ENCODE measurements around the gene PLEKHA3.
"Not testable (repeated sequence)": the region's sequence is repeated elsewhere in the genome, so short reads cannot be mapped to it uniquely, and the experiment has no call there.

The PLEKHA3 gene

DNA sequence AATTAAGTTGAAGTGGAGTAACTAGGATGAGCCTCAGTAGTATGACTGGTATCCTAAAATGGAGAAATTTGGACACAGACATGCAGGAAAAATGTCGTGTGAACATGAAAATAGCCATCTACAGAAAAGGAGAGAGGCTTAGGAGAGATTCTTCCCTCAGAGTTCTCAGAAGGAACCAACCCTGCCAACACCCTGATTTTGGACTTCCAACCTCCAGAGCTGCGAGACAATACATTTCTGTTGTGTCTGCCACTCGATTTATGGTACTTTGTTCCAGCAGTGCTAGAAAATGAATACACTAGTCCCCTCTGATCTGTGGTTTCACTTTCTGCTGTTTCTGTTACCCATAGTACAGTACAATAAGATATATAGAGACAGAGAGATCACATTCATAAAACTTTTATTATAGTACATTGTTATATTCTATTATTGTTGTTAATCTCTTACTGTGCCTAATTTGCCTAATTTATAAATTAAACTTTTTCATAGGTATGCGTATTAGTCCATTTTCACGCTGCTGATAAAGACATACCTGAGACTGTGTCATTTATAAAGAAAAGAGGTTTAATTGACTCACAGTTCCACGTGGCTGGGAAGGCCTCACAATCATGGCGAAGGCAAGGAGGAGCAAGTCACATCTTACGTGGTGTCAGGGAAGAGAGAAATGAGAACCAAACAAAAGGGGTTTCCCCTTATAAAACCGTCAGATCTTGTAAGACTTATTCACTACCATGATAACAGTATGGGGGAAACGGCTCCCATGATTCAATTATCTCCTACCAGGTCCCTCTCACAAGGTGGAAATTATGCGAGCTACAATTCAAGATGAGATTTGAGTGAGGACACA lies 41.3 kb downstream of the PLEKHA3 start:
- no peaks in the 10 kb centered on the region for H3K27me3 ChIP-seq
- H3K27ac ChIP-seq: no peak overlapping the region
- peaks cover 24% of the 10 kb centered on the region for H3K36me3 ChIP-seq
- H3K9ac ChIP-seq: no peak overlapping the region
- H3K4me3 ChIP-seq: no peak overlapping the region
- no peaks in the 10 kb centered on the region for H3K9me3 ChIP-seq
- no peak overlapping the region for H3K4me2 ChIP-seq
- H3K4me1 ChIP-seq: no peaks in the 10 kb centered on the region
- no peak for TF ChIP-seq Cebpa-rat (IDR thresholded peaks at IDR 0.05)
- H4K20me1 ChIP-seq: no peaks in the 10 kb centered on the region

DNA sequence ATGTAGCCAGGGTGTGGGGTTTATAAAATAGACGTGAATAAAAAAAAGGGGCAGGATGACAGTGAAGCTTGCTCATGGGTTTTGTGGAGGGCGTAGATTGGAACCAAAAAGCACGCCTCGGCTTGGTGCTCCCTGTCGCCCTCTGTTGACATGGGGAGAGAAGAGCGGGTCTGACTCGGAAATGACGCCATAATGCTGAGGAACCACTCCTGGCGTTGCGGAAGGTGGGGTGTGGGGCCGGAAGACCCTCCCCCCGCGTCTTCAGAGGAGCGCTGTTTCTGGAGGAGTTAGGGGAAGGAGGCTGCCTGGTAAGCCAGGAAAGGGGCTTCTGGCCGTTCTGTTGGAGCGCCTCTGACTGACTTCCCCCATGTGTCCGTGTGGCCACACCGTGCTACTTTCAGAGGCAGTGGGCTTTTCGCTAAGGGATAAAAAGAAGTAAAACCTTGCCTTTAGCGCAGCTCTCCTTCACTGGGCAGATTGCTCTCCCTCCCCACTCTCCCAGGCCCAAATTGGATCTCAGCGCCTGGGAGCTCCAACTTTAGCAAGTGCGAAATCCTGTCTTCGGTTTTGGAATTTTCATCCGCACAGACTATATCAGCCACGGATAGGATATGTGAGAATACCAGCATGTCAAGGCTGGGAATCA lies 42.8 kb downstream of the PLEKHA3 start:
- Histone ChIP-seq H3K9me3 (no peaks in the 10 kb centered on the region), H3K4me2 (peak overlapping the region; percentile 78), H3K36me3 (peaks cover 9% of the 10 kb centered on the region), H3K9ac (peak overlapping the region; percentile 77), H3K4me3 (peak overlapping the region; percentile 71), H3K27ac (peak overlapping the region; percentile 35; the same call in 1 of the 2 replicates), H3K27me3 (no peaks in the 10 kb centered on the region), H3K4me1 (no peaks in the 10 kb centered on the region), H4K20me1 (no peaks in the 10 kb centered on the region)
- TF ChIP-seq Cebpa-rat (IDR thresholded peaks at IDR 0.05): no peak

DNA sequence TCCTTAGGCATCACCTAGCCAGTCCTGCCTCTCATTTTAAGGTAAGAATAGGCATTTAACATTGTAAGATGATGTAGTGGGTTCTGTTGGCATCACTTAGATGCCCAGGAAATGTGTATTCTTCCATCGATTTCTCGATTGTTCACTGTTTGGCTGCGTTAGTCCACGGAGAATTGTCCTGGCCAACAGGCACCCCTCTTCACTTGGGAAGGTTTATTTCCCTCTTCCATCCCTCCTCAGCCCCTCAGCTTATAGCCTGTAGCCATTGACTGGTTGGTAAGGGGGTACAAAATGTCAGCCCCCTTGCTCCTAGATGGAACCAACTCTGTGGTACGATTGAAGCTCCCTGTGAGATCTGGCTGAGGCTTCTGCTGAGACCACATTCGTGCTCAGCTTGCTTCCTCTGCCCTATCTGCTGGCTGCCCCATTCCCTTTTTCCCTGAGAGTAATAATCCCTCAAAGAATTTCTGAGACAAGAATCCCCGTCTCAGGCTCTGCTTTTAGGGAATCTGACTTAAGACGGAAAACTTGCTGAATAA lies 43.4 kb downstream of the PLEKHA3 start:
- peak overlapping the region; percentile 71 for H3K4me3 ChIP-seq
- H3K36me3 ChIP-seq: peaks cover 3% of the 10 kb centered on the region
- no peaks in the 10 kb centered on the region for H4K20me1 ChIP-seq
- H3K4me1 ChIP-seq: no peaks in the 10 kb centered on the region
- TF ChIP-seq Cebpa-rat (IDR thresholded peaks at IDR 0.05): no peak
- H3K9me3 ChIP-seq: no peaks in the 10 kb centered on the region
- peak overlapping the region; percentile 35; the same call in 1 of the 2 replicates for H3K27ac ChIP-seq
- H3K9ac ChIP-seq: peak overlapping the region; percentile 77
- H3K27me3 ChIP-seq: no peaks in the 10 kb centered on the region
- H3K4me2 ChIP-seq: peak overlapping the region; percentile 78

DNA sequence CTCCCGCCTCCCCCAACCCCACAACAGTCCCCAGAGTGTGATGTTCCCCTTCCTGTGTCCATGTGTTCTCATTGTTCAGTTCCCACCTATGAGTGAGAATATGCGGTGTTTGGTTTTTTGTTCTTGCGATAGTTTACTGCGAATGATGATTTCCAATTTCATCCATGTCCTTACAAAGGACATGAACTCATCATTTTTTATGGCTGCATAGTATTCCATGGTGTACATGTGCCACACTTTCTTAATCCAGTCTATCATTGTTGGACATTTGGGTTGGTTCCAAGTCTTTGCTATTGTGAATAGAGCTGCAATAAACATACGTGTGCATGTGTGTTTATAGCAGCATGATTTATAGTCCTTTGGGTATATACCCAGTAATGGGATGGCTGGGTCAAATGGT lies 44.8 kb downstream of the PLEKHA3 start:
- H3K4me1 ChIP-seq, H3K36me3 ChIP-seq, H3K9ac ChIP-seq, H3K27ac ChIP-seq, H4K20me1 ChIP-seq, H3K4me3 ChIP-seq, H3K27me3 ChIP-seq, H3K4me2 ChIP-seq, H3K9me3 ChIP-seq: not testable (repeated sequence)

DNA sequence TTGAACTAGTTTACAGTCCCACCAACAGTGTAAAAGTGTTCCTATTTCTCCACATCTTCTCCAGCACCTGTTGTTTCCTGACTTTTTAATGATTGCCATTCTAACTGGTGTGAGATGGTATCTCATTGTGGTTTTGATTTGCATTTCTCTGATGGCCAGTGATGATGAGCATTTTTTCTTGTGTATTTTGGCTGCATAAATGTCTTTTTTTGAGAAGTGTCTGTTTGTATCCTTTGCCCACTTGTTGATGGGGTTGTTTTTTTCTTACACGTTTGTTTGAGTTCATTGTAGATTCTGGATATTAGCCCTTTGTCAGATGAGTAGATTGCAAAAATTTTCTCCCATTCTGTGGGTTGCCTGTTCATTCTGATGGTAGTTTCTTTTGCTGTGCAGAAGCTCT lies 45.2 kb downstream of the PLEKHA3 start:
- not testable (repeated sequence) for H3K27me3 ChIP-seq, H3K4me2 ChIP-seq, H3K36me3 ChIP-seq, H3K9me3 ChIP-seq, H3K27ac ChIP-seq, H3K4me3 ChIP-seq, H3K9ac ChIP-seq, H3K4me1 ChIP-seq, H4K20me1 ChIP-seq

DNA sequence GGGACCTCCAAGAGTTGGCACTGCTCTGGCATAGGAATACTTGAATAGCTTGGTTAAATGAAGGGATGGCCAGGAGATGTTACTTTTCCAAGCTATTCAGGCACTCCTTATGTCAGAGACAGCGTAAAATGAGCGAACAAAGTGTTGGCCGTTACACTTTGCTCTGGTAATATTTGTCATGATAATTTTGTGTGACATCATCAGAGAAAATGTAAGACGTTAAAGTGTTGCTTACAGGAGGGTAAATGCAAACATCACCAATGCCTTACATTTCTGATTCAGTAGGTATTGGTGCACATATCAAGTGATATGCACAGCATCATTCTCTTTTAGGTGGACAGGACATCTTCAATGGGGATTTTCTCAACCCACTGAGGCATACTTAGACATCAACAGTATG lies 46.0 kb downstream of the PLEKHA3 start:
- H3K36me3 ChIP-seq: peaks cover 5% of the 10 kb centered on the region
- H3K4me3 ChIP-seq: no peak overlapping the region
- no peak for TF ChIP-seq Cebpa-rat (IDR thresholded peaks at IDR 0.05)

DNA sequence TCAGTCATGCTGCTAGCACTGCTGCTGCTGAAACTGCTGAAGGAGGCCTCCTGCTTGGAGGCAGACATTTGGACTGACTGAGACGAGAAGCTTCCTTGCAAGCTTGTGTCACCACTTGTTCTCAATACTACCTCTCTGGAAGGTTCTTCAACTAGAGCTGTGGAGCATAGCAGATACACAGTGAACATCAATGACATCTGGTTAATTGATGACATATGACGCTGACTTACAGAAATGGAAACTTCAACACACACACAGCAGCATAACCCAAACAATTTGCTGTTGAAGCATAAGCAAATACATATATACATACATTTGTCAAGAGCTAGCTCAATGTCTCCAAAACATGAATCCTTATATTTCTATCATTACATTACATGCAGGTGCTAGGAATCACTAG lies 47.3 kb downstream of the PLEKHA3 start:
- Histone ChIP-seq H3K4me3 (no peak overlapping the region), H3K36me3 (peaks cover 18% of the 10 kb centered on the region), H3K27ac (no peak overlapping the region), H4K20me1 (no peaks in the 10 kb centered on the region), H3K4me1 (no peaks in the 10 kb centered on the region), H3K4me2 (no peak overlapping the region), H3K9me3 (no peaks in the 10 kb centered on the region), H3K27me3 (no peaks in the 10 kb centered on the region), H3K9ac (no peak overlapping the region)
- TF ChIP-seq Cebpa-rat (IDR thresholded peaks at IDR 0.05): no peak

More for the DNA sequence above, 46.0 kb downstream of the PLEKHA3 start:
- Histone ChIP-seq H3K9me3 (no peaks in the 10 kb centered on the region), H4K20me1 (no peaks in the 10 kb centered on the region), H3K27me3 (no peaks in the 10 kb centered on the region), H3K27ac (no peak overlapping the region), H3K9ac (no peak overlapping the region), H3K4me2 (no peak overlapping the region), H3K4me1 (no peaks in the 10 kb centered on the region)

DNA sequence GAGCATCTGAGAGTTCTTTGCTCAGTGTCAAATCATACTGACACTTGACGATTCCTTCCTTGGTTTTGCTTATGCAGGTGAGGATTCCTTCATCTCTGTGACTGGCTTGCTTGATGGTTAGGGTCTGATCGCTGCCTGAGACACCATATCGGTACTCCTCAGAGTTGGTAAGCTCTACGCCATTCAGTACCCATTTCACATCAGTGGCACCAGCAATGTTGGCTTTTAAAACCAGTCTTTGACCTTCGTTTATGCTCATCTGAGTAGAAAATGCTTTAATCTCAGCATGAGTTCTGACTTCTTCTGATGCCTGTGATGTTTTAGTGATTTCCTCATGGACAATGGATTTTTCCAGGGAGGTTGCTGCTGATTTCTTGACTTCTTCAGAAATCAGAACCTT lies 48.4 kb downstream of the PLEKHA3 start:
- Histone ChIP-seq H3K27ac (no peak overlapping the region), H3K36me3 (peaks cover 29% of the 10 kb centered on the region), H3K27me3 (no peaks in the 10 kb centered on the region), H3K4me2 (no peak overlapping the region), H3K4me1 (no peaks in the 10 kb centered on the region), H4K20me1 (no peaks in the 10 kb centered on the region), H3K9me3 (no peaks in the 10 kb centered on the region), H3K4me3 (no peak overlapping the region), H3K9ac (no peak overlapping the region)
- no peak for TF ChIP-seq Cebpa-rat (IDR thresholded peaks at IDR 0.05)

DNA sequence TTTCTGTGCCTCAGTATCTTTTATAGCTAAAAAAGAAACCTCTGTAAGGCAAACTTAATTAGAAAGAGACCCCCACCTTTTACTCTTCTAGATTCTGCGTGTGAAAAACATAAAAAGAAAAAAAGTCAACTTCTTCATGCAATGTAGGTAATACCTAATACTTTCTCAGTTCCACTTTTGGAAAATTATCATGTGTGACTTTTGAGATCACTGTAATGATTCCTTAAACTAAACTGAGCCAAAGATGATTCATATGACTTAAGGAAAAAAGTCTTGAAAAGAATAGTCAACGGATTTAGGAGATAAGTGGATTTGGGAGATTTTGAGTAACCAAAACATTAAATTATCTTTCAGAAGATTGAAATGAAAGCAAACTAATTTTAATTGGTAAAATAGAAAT lies 48.9 kb downstream of the PLEKHA3 start:
- Histone ChIP-seq H3K9me3 (no peaks in the 10 kb centered on the region), H3K27ac (no peak overlapping the region), H3K36me3 (peaks cover 34% of the 10 kb centered on the region), H3K9ac (no peak overlapping the region), H3K4me3 (no peak overlapping the region), H3K4me2 (no peak overlapping the region), H3K27me3 (no peaks in the 10 kb centered on the region), H3K4me1 (no peaks in the 10 kb centered on the region), H4K20me1 (no peaks in the 10 kb centered on the region)
- no peak for TF ChIP-seq Cebpa-rat (IDR thresholded peaks at IDR 0.05)

DNA sequence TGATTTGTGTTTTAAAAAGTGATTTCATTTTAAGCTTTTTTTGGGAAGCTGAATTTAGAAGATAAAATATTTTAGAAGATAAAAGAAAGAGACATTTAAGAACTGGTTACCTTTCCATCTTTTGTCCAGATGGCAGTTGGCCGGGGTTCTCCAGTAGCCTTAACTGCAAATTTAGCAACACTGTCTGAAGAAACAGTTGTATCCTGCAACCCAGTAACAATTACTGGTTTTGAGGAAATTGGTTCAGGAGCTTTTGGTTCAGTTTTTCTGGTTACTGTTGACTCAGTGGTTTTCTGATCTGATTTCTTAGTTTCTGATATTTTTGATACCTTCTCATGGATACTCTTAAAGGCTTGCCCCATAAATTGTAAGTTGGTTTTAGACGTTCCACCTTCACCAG lies 49.9 kb downstream of the PLEKHA3 start:
- Histone ChIP-seq H3K27ac (no peak overlapping the region), H3K4me2 (no peak overlapping the region), H3K4me1 (no peaks in the 10 kb centered on the region)

More for the DNA sequence above, 49.9 kb downstream of the PLEKHA3 start:
- Histone ChIP-seq H4K20me1 (no peaks in the 10 kb centered on the region), H3K4me3 (no peak overlapping the region), H3K9ac (no peak overlapping the region), H3K27me3 (no peaks in the 10 kb centered on the region), H3K36me3 (peaks cover 42% of the 10 kb centered on the region), H3K9me3 (no peaks in the 10 kb centered on the region)
- TF ChIP-seq Cebpa-rat (IDR thresholded peaks at IDR 0.05): no peak

Data from BLaER1 (cell line).